Activated naive CD4-positive, alpha-beta T cell treated with Interleukin-2 at 50 U/mL for 16 hours (primary cell): Measurements from ENCODE around the gene OTOP1.
A peak's percentile ranks its signal among the peaks of the same experiment; 100 is the strongest.
"Not testable (repeated sequence)": the region's sequence is repeated elsewhere in the genome, so short reads cannot be mapped to it uniquely, and the experiment has no call there.

ENCODE experiments used
- DNase-seq: peaks from one replicate; pipeline ENCODE4 v3.0.0-alpha.2; 2020

Gene OTOP1

DNA sequence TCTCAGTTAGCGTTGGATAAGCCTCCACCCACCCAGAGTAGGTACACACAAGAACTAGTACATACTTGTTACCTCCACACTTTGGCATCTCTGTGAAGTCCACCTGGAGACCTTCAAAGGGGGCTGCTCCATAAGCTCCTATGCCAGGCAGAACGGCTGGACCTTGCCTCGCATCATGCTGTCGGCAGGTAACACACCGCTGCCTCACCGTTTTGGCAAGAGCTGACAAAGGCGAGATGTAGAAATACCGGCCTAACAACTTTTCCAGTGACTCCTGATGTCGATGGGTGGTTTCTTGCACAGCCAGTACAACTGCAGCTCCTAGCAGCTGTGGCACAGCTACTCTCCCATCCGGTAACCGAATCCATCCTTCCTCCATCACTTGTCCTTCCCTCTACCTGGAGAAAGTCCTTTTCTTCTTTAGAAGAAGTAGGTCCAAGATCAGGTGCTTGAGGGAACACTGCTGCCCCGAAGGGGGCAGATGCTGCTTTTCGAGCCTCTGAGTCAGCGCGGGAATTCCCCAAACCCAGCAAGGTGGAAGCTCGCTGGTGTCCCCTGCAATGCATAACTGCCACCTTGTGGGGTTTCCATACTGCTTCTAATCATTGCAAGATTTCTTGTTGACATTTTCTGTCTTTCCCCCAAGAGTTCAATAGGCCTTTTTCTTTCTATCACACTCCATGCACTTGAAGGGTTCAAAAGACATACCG, 65.6 kb downstream of the OTOP1 start:
- DNase-seq: not testable (repeated sequence)

GRCh38 chr4:4145622-4146021, 81.1 kb downstream of the OTOP1 start:
- DNase-seq: peak; percentile 29

- DNase-seq: not testable (repeated sequence)
These were observed 83.4 kb downstream of the OTOP1 start for GRCh38 chr4:4143376-4143775.

GRCh38 chr4:4142679-4143078, 84.0 kb downstream of the OTOP1 start:
- DNase-seq: not testable (repeated sequence)

- not testable (repeated sequence) for DNase-seq
These were observed 85.5 kb downstream of the OTOP1 start for GRCh38 chr4:4141186-4141585.
